ENCODE data around the gene LRRTM4.
"Not testable (repeated sequence)": the region's sequence is repeated elsewhere in the genome, so short reads cannot be mapped to it uniquely, and the experiment has no call there.

GRCh38 chr2:76781313-76781712 is 740.9 kb downstream of the LRRTM4 start:
- TF ChIP-seq CTCF (IDR thresholded peaks at IDR 0.05 in 4 of 5, conservative IDR thresholded peaks at IDR 0.05 in 1 of 5); POLR2A (IDR thresholded peaks at IDR 0.05): not testable (repeated sequence)

Measured in gastrocnemius medialis (tissue), 4 donors.